Fibroblast of lung (primary cell): Measurements from ENCODE around the gene OR2J2. TPM values are rescaled to one million over a fixed set of nuclear protein-coding genes. Genes with fewer than 3 reads are reported as not detected.

Experiments
- DNase-seq, 2 donors: peaks; one replicate each; pipeline versions ENCODE4 v3.0.0 to v3.0.0-alpha.2; 2010; ENCODE audit warnings: low read depth in 2 of 2
- H2AFZ ChIP-seq: 2 replicates; pipeline ENCODE4 v1.5.1; 2012; ENCODE audit warnings: low read length, control low read depth, inconsistent platforms
- H3K27ac ChIP-seq: 2 replicates; pipeline ENCODE4 v1.5.1; 2011; ENCODE audit warnings: low read length, control low read depth; ENCODE audit not compliant: insufficient read depth
- H3K27me3 ChIP-seq: 2 replicates; pipeline ENCODE4 v1.5.1; 2011; ENCODE audit warnings: mild to moderate bottlenecking, low read length; ENCODE audit not compliant: control insufficient read depth, insufficient read depth
- H3K36me3 ChIP-seq: 2 replicates; pipeline ENCODE4 v1.5.1; 2011; ENCODE audit warnings: low read length; ENCODE audit not compliant: control insufficient read depth, insufficient read depth
- H3K4me1 ChIP-seq: 2 replicates; pipeline ENCODE4 v1.5.1; 2011; ENCODE audit warnings: low read length; ENCODE audit not compliant: control insufficient read depth, insufficient read depth; ENCODE audit errors: extremely low read depth
- H3K4me2 ChIP-seq: 2 replicates; pipeline ENCODE4 v1.5.1; 2011; ENCODE audit warnings: low read length, control low read depth; ENCODE audit not compliant: insufficient read depth; ENCODE audit errors: extremely low read depth
- H3K4me3 ChIP-seq, 4 experiments: fragments of 200-600 bp in 1 of 4; sonication (generic) in 1 of 4; replicated peaks in 1 of 4; 2 replicates each; pipeline ENCODE4 v1.5.1; 2011 to 2016; ENCODE audit warnings: low read length in 4 of 4, low read depth in 3 of 4, mild to moderate bottlenecking in 3 of 4, control low read depth in 2 of 4, inconsistent platforms in 1 of 4, mixed read lengths in 1 of 4; ENCODE audit not compliant: insufficient read depth in 1 of 4; ENCODE audit errors: control extremely low read depth in 1 of 4
- H3K79me2 ChIP-seq: 2 replicates; pipeline ENCODE4 v1.5.1; 2012; ENCODE audit warnings: mild to moderate bottlenecking, low read length, inconsistent platforms; ENCODE audit not compliant: control insufficient read depth, insufficient read depth
- H3K9ac ChIP-seq: 2 replicates; pipeline ENCODE4 v1.5.1; 2011; ENCODE audit warnings: mild to moderate bottlenecking, low read length, control low read depth; ENCODE audit not compliant: insufficient read depth
- H3K9me3 ChIP-seq: 2 replicates; pipeline ENCODE4 v1.5.1; 2012; ENCODE audit warnings: low read depth, low read length; ENCODE audit not compliant: control insufficient read depth, insufficient read depth
- H4K20me1 ChIP-seq: 2 replicates; pipeline ENCODE4 v1.5.1; 2011; ENCODE audit warnings: low read length; ENCODE audit not compliant: control insufficient read depth, insufficient read depth; ENCODE audit errors: extremely low read depth
- CTCF ChIP-seq, 2 donors: IDR thresholded peaks in 1 of 2; conservative IDR thresholded peaks in 1 of 2; 1 replicate in 1 of 2; 2 replicates in 1 of 2; pipeline ENCODE4 v1.5.1; 2011 to 2012; ENCODE audit warnings: low read length in 2 of 2, control low read depth in 1 of 2, inconsistent platforms in 1 of 2, low read depth in 1 of 2, mild to moderate bottlenecking in 1 of 2
- EZH2 ChIP-seq: IDR thresholded peaks from 2 replicates; pipeline ENCODE4 v1.5.1; 2012; ENCODE audit warnings: low read length, control low read depth, mild to moderate bottlenecking; ENCODE audit errors: missing control alignments
- polyA plus RNA-seq, 2 donors: library from polyadenylated mRNA; depleted of rRNA in 1 of 2; stranded (reverse) in 1 of 2; unstranded in 1 of 2; fragments of >200 nt; gene quantifications; 2 replicates each; pipeline ENCODE4 v1.2.1, GENCODE V29; 2011 to 2012; ENCODE audit warnings: missing spikeins in 1 of 2
- total RNA-seq: library from RNA; depleted of rRNA; stranded (reverse); fragments of >200 nt; gene quantifications from 2 replicates; pipeline ENCODE4 v1.2.1, GENCODE V29; 2014

Gene OR2J2
- total and polyA plus RNA-seq, 2 donors (not counting 1 experiment from before 2014, with no cell fraction given), result not detected

- Histone ChIP-seq H3K9ac (no peak overlapping the region), H3K4me3 (no peak overlapping the region), H3K27ac (no peak overlapping the region), H2AFZ (no peak overlapping the region), H3K4me1 (no peaks in the 10 kb centered on the region), H3K79me2 (no peaks in the 10 kb centered on the region), H3K36me3 (no peaks in the 10 kb centered on the region), H3K27me3 (no peaks in the 10 kb centered on the region), H4K20me1 (no peaks in the 10 kb centered on the region), H3K4me2 (no peak overlapping the region), H3K9me3 (no peaks in the 10 kb centered on the region)
- TF ChIP-seq CTCF (conservative IDR thresholded peaks at IDR 0.05 in 1 of 2, IDR thresholded peaks at IDR 0.05 in 1 of 2; ENCODE audit: low read depth in 1 of 2, low read length in 2 of 2) (no peak), EZH2 (no peak)
- DNase-seq, result no peak
These were observed 39.0 kb upstream of the OR2J2 start for GRCh38 chr6:29131691-29132090.

- Histone ChIP-seq H3K27ac (no peak overlapping the region), H3K4me1 (no peaks in the 10 kb centered on the region), H3K79me2 (no peaks in the 10 kb centered on the region), H4K20me1 (no peaks in the 10 kb centered on the region), H3K36me3 (no peaks in the 10 kb centered on the region), H3K4me3 (no peak overlapping the region), H2AFZ (no peak overlapping the region), H3K9ac (no peak overlapping the region), H3K9me3 (no peaks in the 10 kb centered on the region), H3K4me2 (no peak overlapping the region), H3K27me3 (no peaks in the 10 kb centered on the region)
- no peak for DNase-seq
- no peak for TF ChIP-seq EZH2
- TF ChIP-seq CTCF (conservative IDR thresholded peaks at IDR 0.05 in 1 of 2, IDR thresholded peaks at IDR 0.05 in 1 of 2; ENCODE audit: low read depth in 1 of 2, low read length in 2 of 2), result no peak
These were observed 33.0 kb upstream of the OR2J2 start for GRCh38 chr6:29137724-29138123.

- H3K27me3 ChIP-seq, result no peaks in the 10 kb centered on the region
- H2AFZ ChIP-seq, result no peak overlapping the region
- H3K36me3 ChIP-seq, result no peaks in the 10 kb centered on the region
- no peak overlapping the region for H3K4me3 ChIP-seq
- TF ChIP-seq EZH2 (no peak), CTCF (conservative IDR thresholded peaks at IDR 0.05 in 1 of 2, IDR thresholded peaks at IDR 0.05 in 1 of 2; ENCODE audit: low read depth in 1 of 2, low read length in 2 of 2) (no peak)
- no peaks in the 10 kb centered on the region for H3K4me1 ChIP-seq
- no peak for DNase-seq
- no peak overlapping the region for H3K27ac ChIP-seq
- no peaks in the 10 kb centered on the region for H3K79me2 ChIP-seq
- no peak overlapping the region for H3K9ac ChIP-seq
- no peaks in the 10 kb centered on the region for H4K20me1 ChIP-seq
- H3K9me3 ChIP-seq, result no peaks in the 10 kb centered on the region
- no peak overlapping the region for H3K4me2 ChIP-seq
These were observed 29.1 kb upstream of the OR2J2 start for GRCh38 chr6:29141606-29142005.
